H9 (cell line): Measurements from ENCODE around the gene BHLHE41. TPM values are rescaled to one million over a fixed set of nuclear protein-coding genes. Genes with fewer than 3 reads are reported as not detected.

ENCODE experiments used
- DNase-seq: peaks from one replicate; pipeline ENCODE4 v3.0.0-alpha.2; 2017
- H2AFZ ChIP-seq: one replicate; pipeline ENCODE4 v1.6.1; 2013; ENCODE audit warnings: mild to moderate bottlenecking, low read length, control low read depth, moderate library complexity
- H2AK5ac ChIP-seq: 2 replicates; pipeline ENCODE4 v1.6.1; 2013; ENCODE audit warnings: low read length, control low read depth, mixed read lengths; ENCODE audit not compliant: insufficient read length
- H2BK120ac ChIP-seq: one replicate; pipeline ENCODE4 v1.6.1; 2013; ENCODE audit warnings: low read depth, mild to moderate bottlenecking, low read length, control low read depth, inconsistent platforms; ENCODE audit not compliant: poor library complexity, severe bottlenecking
- H2BK12ac ChIP-seq: 2 replicates; pipeline ENCODE4 v1.6.1; 2013; ENCODE audit warnings: low read length, control low read depth, mixed read lengths, low read depth; ENCODE audit not compliant: insufficient read length
- H2BK15ac ChIP-seq: 2 replicates; pipeline ENCODE4 v1.6.1; 2013; ENCODE audit warnings: low read depth, low read length, control low read depth
- H2BK20ac ChIP-seq: one replicate; pipeline ENCODE4 v1.6.1; 2013; ENCODE audit warnings: low read depth, mild to moderate bottlenecking, low read length, control low read depth, inconsistent platforms; ENCODE audit not compliant: poor library complexity, severe bottlenecking
- H2BK5ac ChIP-seq: 2 replicates; pipeline ENCODE4 v1.6.1; 2013; ENCODE audit warnings: low read length, control low read depth, mixed read lengths; ENCODE audit not compliant: insufficient read length
- H3K14ac ChIP-seq: 2 replicates; pipeline ENCODE4 v1.6.1; 2013; ENCODE audit warnings: low read length, control low read depth; ENCODE audit not compliant: insufficient read depth
- H3K18ac ChIP-seq: 2 replicates; pipeline ENCODE4 v1.6.1; 2013; ENCODE audit warnings: low read depth, mild to moderate bottlenecking, mixed read lengths, low read length, control low read depth; ENCODE audit not compliant: insufficient read length
- H3K23ac ChIP-seq: 2 replicates; pipeline ENCODE4 v1.6.1; 2013; ENCODE audit warnings: low read length, control low read depth, mixed read lengths, low read depth; ENCODE audit not compliant: insufficient read length
- H3K23me2 ChIP-seq: 2 replicates; pipeline ENCODE4 v1.6.1; 2013; ENCODE audit warnings: low read depth, mild to moderate bottlenecking, mixed read lengths, low read length, control low read depth; ENCODE audit not compliant: insufficient read length, poor library complexity, severe bottlenecking
- H3K27ac ChIP-seq: 2 replicates; pipeline ENCODE4 v1.5.1; 2013; ENCODE audit warnings: low read length, control low read depth, mixed read lengths, low read depth; ENCODE audit not compliant: insufficient read length
- H3K27me3 ChIP-seq: 2 replicates; pipeline ENCODE4 v1.6.1; 2013; ENCODE audit warnings: low read length, control low read depth, inconsistent platforms; ENCODE audit not compliant: insufficient read depth
- H3K4ac ChIP-seq: 2 replicates; pipeline ENCODE4 v1.6.1; 2013; ENCODE audit warnings: low read depth, mild to moderate bottlenecking, control low read depth, inconsistent platforms, low read length, moderate library complexity
- H3K4me1 ChIP-seq: 2 replicates; pipeline ENCODE4 v1.6.1; 2013; ENCODE audit warnings: low read length, control low read depth, inconsistent platforms; ENCODE audit not compliant: insufficient read depth
- H3K4me2 ChIP-seq: 2 replicates; pipeline ENCODE4 v1.6.1; 2013; ENCODE audit warnings: low read length, control low read depth, mixed read lengths; ENCODE audit not compliant: insufficient read length, insufficient read depth
- H3K56ac ChIP-seq: 2 replicates; pipeline ENCODE4 v1.6.1; 2013; ENCODE audit warnings: low read depth, mild to moderate bottlenecking, mixed read lengths, low read length, control low read depth; ENCODE audit not compliant: insufficient read length
- H3K79me1 ChIP-seq: 2 replicates; pipeline ENCODE4 v1.6.1; 2013; ENCODE audit warnings: low read depth, mild to moderate bottlenecking, moderate library complexity, low read length, control low read depth, inconsistent platforms; ENCODE audit not compliant: insufficient read depth, poor library complexity, severe bottlenecking
- H3K79me2 ChIP-seq: 2 replicates; pipeline ENCODE4 v1.6.1; 2013; ENCODE audit warnings: low read length, control low read depth, inconsistent platforms; ENCODE audit not compliant: insufficient read depth
- H3K9ac ChIP-seq: 2 replicates; pipeline ENCODE4 v1.6.1; 2013; ENCODE audit warnings: low read length, control low read depth, mixed read lengths; ENCODE audit not compliant: insufficient read length; ENCODE audit errors: extremely low read depth
- H3K9me3 ChIP-seq: one replicate; pipeline ENCODE4 v1.6.1; 2013; ENCODE audit warnings: low read depth, low read length, inconsistent platforms; ENCODE audit not compliant: control insufficient read depth
- H3T11ph ChIP-seq: one replicate; pipeline ENCODE4 v1.6.1; 2013; ENCODE audit warnings: mild to moderate bottlenecking, low read length, control low read depth, inconsistent platforms
- H4K20me1 ChIP-seq: one replicate; pipeline ENCODE4 v1.6.1; 2013; ENCODE audit not compliant: control insufficient read depth, insufficient read length, insufficient read depth
- H4K5ac ChIP-seq: 2 replicates; pipeline ENCODE4 v1.6.1; 2013; ENCODE audit warnings: low read depth, mild to moderate bottlenecking, mixed read lengths, low read length, control low read depth; ENCODE audit not compliant: insufficient read length
- H4K8ac ChIP-seq: replicated peaks from 2 replicates; pipeline ENCODE4 v1.6.1; 2013; ENCODE audit warnings: low read length, control low read depth, mixed read lengths, low read depth; ENCODE audit not compliant: insufficient read length
- H4K91ac ChIP-seq: 2 replicates; pipeline ENCODE4 v1.6.1; 2013; ENCODE audit warnings: low read depth, mild to moderate bottlenecking, moderate library complexity, mixed read lengths, low read length, control low read depth; ENCODE audit not compliant: insufficient read length
- H3K27ac Mint-ChIP-seq, 3 experiments: 2 replicates in 2 of 3; 3 replicates in 1 of 3; pipeline ENCODE4 v1.8.0; 2020 to 2021; ENCODE audit warnings: mixed read lengths in 3 of 3, mild to moderate bottlenecking in 1 of 3, moderate library complexity in 1 of 3
- H3K27me3 Mint-ChIP-seq: 2 replicates; pipeline ENCODE4 v1.8.0; 2021; ENCODE audit warnings: low read depth, mild to moderate bottlenecking, moderate library complexity, mixed read lengths
- H3K36me3 Mint-ChIP-seq, 3 experiments: 2 replicates in 2 of 3; 3 replicates in 1 of 3; pipeline ENCODE4 v1.8.0; 2020 to 2021; ENCODE audit warnings: low read depth in 3 of 3, mixed read lengths in 3 of 3; ENCODE audit not compliant: insufficient read depth in 1 of 3
- H3K4me1 Mint-ChIP-seq, 2 experiments: 2 replicates each; pipeline ENCODE4 v1.8.0; 2020; ENCODE audit warnings: mixed read lengths in 2 of 2
- H3K4me3 Mint-ChIP-seq, 2 experiments: 2 replicates in 1 of 2; 3 replicates in 1 of 2; pipeline ENCODE4 v1.8.0; 2020 to 2021; ENCODE audit warnings: mild to moderate bottlenecking in 2 of 2, mixed read lengths in 2 of 2, moderate library complexity in 1 of 2
- H3K9me3 Mint-ChIP-seq, 2 experiments: 2 replicates in 1 of 2; 3 replicates in 1 of 2; pipeline ENCODE4 v1.8.0; 2020; ENCODE audit warnings: mild to moderate bottlenecking in 2 of 2, mixed read lengths in 2 of 2, moderate library complexity in 1 of 2
- WGBS: extraction: QIAGEN DNeasy Blood & Tissue Kit; methylation state at CpG from one replicate; pipeline ENCODE4 v1.1.7; 2013; ENCODE audit warnings: missing lambda C conversion rate, low lambda C conversion rate, mixed read lengths; ENCODE audit not compliant: insufficient read length; ENCODE audit errors: extremely low coverage; 5-methylcytosine and 5-hydroxymethylcytosine counted together
- total RNA-seq: library from RNA; stranded (reverse); gene quantifications from 2 replicates; pipeline ENCODE4 v1.2.1, GENCODE V29; 2021
- TF ChIP-seq, protein P1 (sequence below): fragments of 200-600 bp; sonication (generic); conservative IDR thresholded peaks from 3 replicates; pipeline ENCODE4 v1.8.0; 2021; ENCODE audit warnings: antibody characterized with exemption, mild to moderate bottlenecking

Gene BHLHE41
- total RNA-seq, 1 experiment from 2014 or later, result 0.33 TPM

DNA sequence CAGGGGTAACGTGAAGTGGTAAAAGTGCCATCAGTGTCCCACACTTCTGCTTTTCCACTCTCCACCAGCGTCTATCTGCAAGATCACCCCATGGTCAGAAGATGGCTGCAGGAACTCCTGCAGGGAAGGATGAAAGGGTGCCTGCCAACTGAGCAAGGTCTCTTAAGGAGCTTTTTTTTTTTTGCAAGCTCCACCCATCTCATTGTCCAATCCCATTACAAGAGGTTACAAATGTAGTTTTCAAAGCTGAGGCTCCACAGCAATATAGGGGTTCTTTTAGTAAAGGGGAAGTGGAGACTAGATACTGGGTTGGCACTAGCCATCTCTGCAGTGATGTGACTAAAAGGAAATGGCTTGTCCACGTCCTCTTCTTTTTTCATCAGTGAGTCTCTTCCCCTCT lies 5.9 kb upstream of the BHLHE41 start:
- no peak overlapping the region for H3K4ac ChIP-seq
- Mint-ChIP-seq H3K4me1 (peaks cover 17 to 21% of the 10 kb centered on the region in 2 experiments), H3K4me3 (no peak overlapping the region), H3K36me3 (no peaks in the 10 kb centered on the region), H3K9me3 (no peaks in the 10 kb centered on the region), H3K27me3 (peaks cover 91% of the 10 kb centered on the region), H3K27ac (no peak overlapping the region)
- H4K91ac ChIP-seq, result no peak overlapping the region
- H2AK5ac ChIP-seq, result no peak overlapping the region
- no peak overlapping the region for H4K5ac ChIP-seq
- no peaks in the 10 kb centered on the region for H3K79me2 ChIP-seq
- no peak overlapping the region for H3K9ac ChIP-seq
- no peak overlapping the region for H3K18ac ChIP-seq
- no peak overlapping the region for H2BK20ac ChIP-seq
- TF ChIP-seq, protein P1, sequence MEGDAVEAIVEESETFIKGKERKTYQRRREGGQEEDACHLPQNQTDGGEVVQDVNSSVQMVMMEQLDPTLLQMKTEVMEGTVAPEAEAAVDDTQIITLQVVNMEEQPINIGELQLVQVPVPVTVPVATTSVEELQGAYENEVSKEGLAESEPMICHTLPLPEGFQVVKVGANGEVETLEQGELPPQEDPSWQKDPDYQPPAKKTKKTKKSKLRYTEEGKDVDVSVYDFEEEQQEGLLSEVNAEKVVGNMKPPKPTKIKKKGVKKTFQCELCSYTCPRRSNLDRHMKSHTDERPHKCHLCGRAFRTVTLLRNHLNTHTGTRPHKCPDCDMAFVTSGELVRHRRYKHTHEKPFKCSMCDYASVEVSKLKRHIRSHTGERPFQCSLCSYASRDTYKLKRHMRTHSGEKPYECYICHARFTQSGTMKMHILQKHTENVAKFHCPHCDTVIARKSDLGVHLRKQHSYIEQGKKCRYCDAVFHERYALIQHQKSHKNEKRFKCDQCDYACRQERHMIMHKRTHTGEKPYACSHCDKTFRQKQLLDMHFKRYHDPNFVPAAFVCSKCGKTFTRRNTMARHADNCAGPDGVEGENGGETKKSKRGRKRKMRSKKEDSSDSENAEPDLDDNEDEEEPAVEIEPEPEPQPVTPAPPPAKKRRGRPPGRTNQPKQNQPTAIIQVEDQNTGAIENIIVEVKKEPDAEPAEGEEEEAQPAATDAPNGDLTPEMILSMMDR, result no peak
- no peaks in the 10 kb centered on the region for H3K9me3 ChIP-seq
- H3K4me2 ChIP-seq, result no peak overlapping the region
- no peak overlapping the region for H3K14ac ChIP-seq
- no peak overlapping the region for H3K27ac ChIP-seq
- no peaks in the 10 kb centered on the region for H4K20me1 ChIP-seq
- no peak overlapping the region for H2BK12ac ChIP-seq
- no peak for DNase-seq
- no peak overlapping the region for H2BK5ac ChIP-seq
- H2BK120ac ChIP-seq, result no peak overlapping the region
- peaks cover 3% of the 10 kb centered on the region; the same call in 1 of the 2 replicates for H3K4me1 ChIP-seq
- H3K56ac ChIP-seq, result no peak overlapping the region
- no peak overlapping the region for H2BK15ac ChIP-seq
- WGBS, result no CpG with 5 or more reads among the region's 3 CpGs
- no peak overlapping the region for H2AFZ ChIP-seq
- peaks cover 17% of the 10 kb centered on the region; the same call in 1 of the 2 replicates for H3K27me3 ChIP-seq
- peaks cover 9% of the 10 kb centered on the region for H3K23me2 ChIP-seq
- no peak overlapping the region for H3K23ac ChIP-seq
- no peak overlapping the region for H4K8ac ChIP-seq
- no peaks in the 10 kb centered on the region for H3K79me1 ChIP-seq
- no peak overlapping the region for H3T11ph ChIP-seq
